ENCODE data around the gene CCDC158. TPM values are rescaled to one million over a fixed set of nuclear protein-coding genes. Genes with fewer than 3 reads are reported as not detected.

The CCDC158 gene
- total RNA-seq, 1 donor: 0.36 TPM

DNA sequence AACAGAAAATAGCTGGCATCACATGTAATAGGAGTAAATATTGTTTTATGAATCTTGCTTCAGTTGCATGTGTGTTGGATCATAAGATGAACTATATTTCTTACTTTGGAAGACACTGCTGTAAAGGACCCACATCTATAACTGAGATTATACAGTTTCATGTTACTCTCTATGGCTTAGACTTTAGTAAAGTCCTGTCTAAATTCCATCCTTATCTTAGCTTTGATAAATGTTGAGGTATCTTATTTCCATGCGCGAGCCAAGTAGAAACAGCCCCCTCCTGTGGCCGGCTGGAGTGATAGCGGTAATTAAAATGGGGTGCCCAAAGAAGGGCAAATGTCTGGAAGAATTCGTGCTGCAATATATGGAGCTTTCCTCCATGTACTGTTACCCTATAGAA is 43.0 kb downstream of the CCDC158 start:
- H3K4me3 ChIP-seq (ENCODE audit: insufficient read depth, low read length): no peak overlapping the region
- DNase-seq (ENCODE audit: insufficient read length, low spot score, missing footprints): no peak

DNA sequence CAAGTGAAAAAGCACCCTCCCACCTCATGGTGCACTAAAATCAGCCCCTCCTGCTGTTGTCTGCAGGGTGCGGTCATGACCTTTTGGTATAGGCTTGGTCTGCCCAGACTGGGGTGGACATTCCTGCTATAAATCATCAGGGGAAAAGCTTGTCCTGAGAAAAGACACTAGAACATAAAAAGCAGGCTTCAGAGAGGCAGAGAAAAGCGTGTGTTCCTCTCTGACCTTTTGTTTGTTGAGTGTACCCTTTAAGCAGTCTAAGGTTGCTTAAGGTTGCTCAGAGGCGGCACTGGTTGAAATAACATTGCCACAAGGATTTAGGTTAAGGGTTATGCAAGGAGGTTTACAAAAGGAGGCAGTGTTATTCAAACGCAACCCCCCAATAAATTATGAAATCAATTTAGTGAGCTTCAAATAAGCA is 43.5 kb downstream of the CCDC158 start:
- H3K27me3 ChIP-seq (ENCODE audit: insufficient read depth, low read length): no peaks in the 10 kb centered on the region
- DNase-seq (ENCODE audit: insufficient read length, low spot score, missing footprints): no peak
- no peak overlapping the region for H3K27ac ChIP-seq (ENCODE audit: low read depth, low read length)
- no peaks in the 10 kb centered on the region for H3K9me3 ChIP-seq (ENCODE audit: low read depth, low read length)
- no peak overlapping the region for H3K4me2 ChIP-seq (ENCODE audit: insufficient read depth, low read length)
- peaks cover 3% of the 10 kb centered on the region for H3K4me1 ChIP-seq (ENCODE audit: insufficient read depth, low read length)
- no peaks in the 10 kb centered on the region for H3K79me2 ChIP-seq (ENCODE audit: insufficient read depth, low read length)
- TF ChIP-seq, protein P1, sequence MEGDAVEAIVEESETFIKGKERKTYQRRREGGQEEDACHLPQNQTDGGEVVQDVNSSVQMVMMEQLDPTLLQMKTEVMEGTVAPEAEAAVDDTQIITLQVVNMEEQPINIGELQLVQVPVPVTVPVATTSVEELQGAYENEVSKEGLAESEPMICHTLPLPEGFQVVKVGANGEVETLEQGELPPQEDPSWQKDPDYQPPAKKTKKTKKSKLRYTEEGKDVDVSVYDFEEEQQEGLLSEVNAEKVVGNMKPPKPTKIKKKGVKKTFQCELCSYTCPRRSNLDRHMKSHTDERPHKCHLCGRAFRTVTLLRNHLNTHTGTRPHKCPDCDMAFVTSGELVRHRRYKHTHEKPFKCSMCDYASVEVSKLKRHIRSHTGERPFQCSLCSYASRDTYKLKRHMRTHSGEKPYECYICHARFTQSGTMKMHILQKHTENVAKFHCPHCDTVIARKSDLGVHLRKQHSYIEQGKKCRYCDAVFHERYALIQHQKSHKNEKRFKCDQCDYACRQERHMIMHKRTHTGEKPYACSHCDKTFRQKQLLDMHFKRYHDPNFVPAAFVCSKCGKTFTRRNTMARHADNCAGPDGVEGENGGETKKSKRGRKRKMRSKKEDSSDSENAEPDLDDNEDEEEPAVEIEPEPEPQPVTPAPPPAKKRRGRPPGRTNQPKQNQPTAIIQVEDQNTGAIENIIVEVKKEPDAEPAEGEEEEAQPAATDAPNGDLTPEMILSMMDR (IDR thresholded peaks at IDR 0.05; ENCODE audit: extremely low read depth, low read depth, low read length): no peak
- H2AFZ ChIP-seq (ENCODE audit: low read length): no peak overlapping the region
- H3K4me3 ChIP-seq (ENCODE audit: insufficient read depth, low read length): no peak overlapping the region
- no peaks in the 10 kb centered on the region for H4K20me1 ChIP-seq (ENCODE audit: insufficient read depth, low read length)
- H3K36me3 ChIP-seq (ENCODE audit: insufficient read depth, low read length): no peaks in the 10 kb centered on the region

More for the DNA sequence above, 43.0 kb downstream of the CCDC158 start:
- H4K20me1 ChIP-seq (ENCODE audit: insufficient read depth, low read length): no peaks in the 10 kb centered on the region
- H3K27ac ChIP-seq (ENCODE audit: low read depth, low read length): no peak overlapping the region
- H3K79me2 ChIP-seq (ENCODE audit: insufficient read depth, low read length): no peaks in the 10 kb centered on the region
- H2AFZ ChIP-seq (ENCODE audit: low read length): no peak overlapping the region
- H3K36me3 ChIP-seq (ENCODE audit: insufficient read depth, low read length): no peaks in the 10 kb centered on the region
- no peak overlapping the region for H3K4me2 ChIP-seq (ENCODE audit: insufficient read depth, low read length)
- H3K27me3 ChIP-seq (ENCODE audit: insufficient read depth, low read length): no peaks in the 10 kb centered on the region
- H3K4me1 ChIP-seq (ENCODE audit: insufficient read depth, low read length): peaks cover 3% of the 10 kb centered on the region
- no peaks in the 10 kb centered on the region for H3K9me3 ChIP-seq (ENCODE audit: low read depth, low read length)
- TF ChIP-seq, protein P1 (IDR thresholded peaks at IDR 0.05; ENCODE audit: extremely low read depth, low read depth, low read length): peak; percentile 68

DNA sequence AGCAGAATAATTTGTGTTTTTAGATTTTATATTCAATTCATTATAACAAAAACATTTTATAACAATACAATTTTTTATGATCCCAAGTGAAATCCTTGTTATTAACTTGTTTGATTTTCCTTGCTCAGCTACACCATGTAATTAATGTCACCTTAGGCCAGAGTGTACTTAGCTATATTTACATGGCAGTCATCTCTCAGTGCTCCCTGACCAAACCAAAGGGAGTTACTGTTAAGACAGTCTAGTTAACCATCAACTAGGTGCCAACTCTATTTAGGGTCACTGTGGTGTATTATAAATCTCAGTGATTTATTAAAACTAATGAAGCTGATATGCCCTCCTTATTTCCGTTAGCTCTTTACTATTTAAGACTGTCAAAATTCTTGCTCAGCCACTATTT is 44.4 kb downstream of the CCDC158 start:
- no peaks in the 10 kb centered on the region for H3K27me3 ChIP-seq (ENCODE audit: insufficient read depth, low read length)
- H3K4me3 ChIP-seq (ENCODE audit: insufficient read depth, low read length): no peak overlapping the region
- no peak for DNase-seq (ENCODE audit: insufficient read length, low spot score, missing footprints)
- H4K20me1 ChIP-seq (ENCODE audit: insufficient read depth, low read length): no peaks in the 10 kb centered on the region
- no peaks in the 10 kb centered on the region for H3K36me3 ChIP-seq (ENCODE audit: insufficient read depth, low read length)
- H2AFZ ChIP-seq (ENCODE audit: low read length): no peak overlapping the region
- H3K27ac ChIP-seq (ENCODE audit: low read depth, low read length): no peak overlapping the region
- H3K79me2 ChIP-seq (ENCODE audit: insufficient read depth, low read length): no peaks in the 10 kb centered on the region
- H3K9me3 ChIP-seq (ENCODE audit: low read depth, low read length): no peaks in the 10 kb centered on the region
- TF ChIP-seq, protein P1 (IDR thresholded peaks at IDR 0.05; ENCODE audit: extremely low read depth, low read depth, low read length): no peak
- H3K4me1 ChIP-seq (ENCODE audit: insufficient read depth, low read length): peaks cover 3% of the 10 kb centered on the region
- no peak overlapping the region for H3K4me2 ChIP-seq (ENCODE audit: insufficient read depth, low read length)

DNA sequence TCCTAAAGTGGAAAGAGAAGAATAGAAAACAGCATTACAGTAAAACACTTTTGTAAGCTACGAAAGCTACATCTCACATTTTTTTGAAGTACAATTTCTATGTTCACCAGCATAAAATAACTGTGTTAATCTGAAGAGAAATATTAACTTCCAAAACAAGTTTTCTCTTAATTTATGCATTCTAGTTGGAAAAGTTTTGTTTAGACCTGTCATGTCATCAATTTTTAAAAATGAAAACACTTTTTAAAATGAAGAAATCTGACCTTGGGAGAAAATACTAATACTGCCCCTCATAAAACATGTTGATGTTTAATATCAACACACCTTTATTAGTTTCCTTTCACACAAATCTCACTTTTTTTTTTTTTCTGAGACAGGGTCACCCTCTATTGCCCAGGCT is 45.2 kb downstream of the CCDC158 start:
- TF ChIP-seq, protein P1 (IDR thresholded peaks at IDR 0.05; ENCODE audit: extremely low read depth, low read depth, low read length): no peak
- H3K27me3 ChIP-seq (ENCODE audit: insufficient read depth, low read length): no peaks in the 10 kb centered on the region
- no peaks in the 10 kb centered on the region for H3K9me3 ChIP-seq (ENCODE audit: low read depth, low read length)
- H3K4me2 ChIP-seq (ENCODE audit: insufficient read depth, low read length): no peak overlapping the region
- H3K79me2 ChIP-seq (ENCODE audit: insufficient read depth, low read length): no peaks in the 10 kb centered on the region
- no peak overlapping the region for H3K27ac ChIP-seq (ENCODE audit: low read depth, low read length)
- no peaks in the 10 kb centered on the region for H4K20me1 ChIP-seq (ENCODE audit: insufficient read depth, low read length)
- H3K4me1 ChIP-seq (ENCODE audit: insufficient read depth, low read length): peaks cover 3% of the 10 kb centered on the region
- no peak overlapping the region for H3K4me3 ChIP-seq (ENCODE audit: insufficient read depth, low read length)
- no peaks in the 10 kb centered on the region for H3K36me3 ChIP-seq (ENCODE audit: insufficient read depth, low read length)
- H2AFZ ChIP-seq (ENCODE audit: low read length): peak overlapping the region; percentile 23
- no peak for DNase-seq (ENCODE audit: insufficient read length, low spot score, missing footprints)
